ENCODE results near the gene WHRN. TPM values are rescaled to one million over a fixed set of nuclear protein-coding genes. Genes with fewer than 3 reads are reported as not detected.

Gene WHRN
- total RNA-seq, 2 donors from 2014 or later = 3.3 to 3.6 TPM

DNA sequence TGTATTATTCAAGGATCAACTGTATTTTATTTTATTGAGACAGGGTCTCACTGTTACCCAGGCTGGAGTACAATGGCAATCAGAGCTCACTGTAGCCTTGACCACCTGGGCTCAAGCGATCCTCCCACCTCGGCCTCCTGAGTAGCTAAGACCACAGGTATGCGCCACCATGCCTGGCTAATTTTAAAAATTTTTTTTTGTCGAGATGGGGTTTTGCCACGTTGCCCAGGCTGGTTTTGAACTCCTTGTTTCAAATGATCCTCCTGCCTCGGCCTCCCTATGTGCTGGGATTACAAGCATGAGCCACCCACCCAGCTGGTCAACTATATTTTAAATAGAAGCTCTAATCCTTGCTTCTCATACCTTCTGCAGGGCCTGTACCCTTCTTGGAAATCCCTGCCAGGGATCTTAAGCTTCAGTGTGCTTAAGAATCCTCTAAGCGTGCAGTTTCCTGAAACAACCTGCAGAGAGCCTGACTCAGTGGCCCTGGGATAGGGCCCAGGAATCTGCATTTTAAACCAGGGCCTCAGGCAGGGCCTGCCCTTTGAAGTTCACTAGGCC lies 120.4 kb downstream of the WHRN start:
- intact Hi-C loops (cut with DNase I) = no loop called here
- H3K27me3 ChIP-seq = no peaks in the 10 kb centered on the region
- H3K36me3 ChIP-seq = no peaks in the 10 kb centered on the region
- no peaks in the 10 kb centered on the region for H3K9me3 ChIP-seq
- TF ChIP-seq, protein P1, sequence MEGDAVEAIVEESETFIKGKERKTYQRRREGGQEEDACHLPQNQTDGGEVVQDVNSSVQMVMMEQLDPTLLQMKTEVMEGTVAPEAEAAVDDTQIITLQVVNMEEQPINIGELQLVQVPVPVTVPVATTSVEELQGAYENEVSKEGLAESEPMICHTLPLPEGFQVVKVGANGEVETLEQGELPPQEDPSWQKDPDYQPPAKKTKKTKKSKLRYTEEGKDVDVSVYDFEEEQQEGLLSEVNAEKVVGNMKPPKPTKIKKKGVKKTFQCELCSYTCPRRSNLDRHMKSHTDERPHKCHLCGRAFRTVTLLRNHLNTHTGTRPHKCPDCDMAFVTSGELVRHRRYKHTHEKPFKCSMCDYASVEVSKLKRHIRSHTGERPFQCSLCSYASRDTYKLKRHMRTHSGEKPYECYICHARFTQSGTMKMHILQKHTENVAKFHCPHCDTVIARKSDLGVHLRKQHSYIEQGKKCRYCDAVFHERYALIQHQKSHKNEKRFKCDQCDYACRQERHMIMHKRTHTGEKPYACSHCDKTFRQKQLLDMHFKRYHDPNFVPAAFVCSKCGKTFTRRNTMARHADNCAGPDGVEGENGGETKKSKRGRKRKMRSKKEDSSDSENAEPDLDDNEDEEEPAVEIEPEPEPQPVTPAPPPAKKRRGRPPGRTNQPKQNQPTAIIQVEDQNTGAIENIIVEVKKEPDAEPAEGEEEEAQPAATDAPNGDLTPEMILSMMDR (IDR thresholded peaks at IDR 0.05) = no peak
- peak overlapping the region; percentile 40 to 64 for H3K9ac ChIP-seq (ENCODE audit: low read depth in 2 of 2, low read length in 2 of 2)
- no peak for DNase-seq
- peaks cover 16% of the 10 kb centered on the region for H3K4me1 ChIP-seq
- H3K27ac ChIP-seq = peak overlapping the region; percentile 90
- no peak overlapping the region for H3K4me3 ChIP-seq

- Histone ChIP-seq H3K36me3 (peaks cover 2% of the 10 kb centered on the region), H3K9me3 (no peaks in the 10 kb centered on the region), H3K4me1 (peaks cover 16% of the 10 kb centered on the region), H3K4me3 (no peak overlapping the region), H3K9ac (ENCODE audit: low read depth in 2 of 2, low read length in 2 of 2) (peak overlapping the region in 1 of 2 donors; percentile 40), H3K27ac (peak overlapping the region; percentile 90), H3K27me3 (no peaks in the 10 kb centered on the region)
- intact Hi-C loops (cut with DNase I) = no loop called here
- TF ChIP-seq, protein P1 (IDR thresholded peaks at IDR 0.05) = no peak
- DNase-seq = no peak
Observed at GRCh38 chr9:114384341-114384740, 120.9 kb downstream of the WHRN start.

DNA sequence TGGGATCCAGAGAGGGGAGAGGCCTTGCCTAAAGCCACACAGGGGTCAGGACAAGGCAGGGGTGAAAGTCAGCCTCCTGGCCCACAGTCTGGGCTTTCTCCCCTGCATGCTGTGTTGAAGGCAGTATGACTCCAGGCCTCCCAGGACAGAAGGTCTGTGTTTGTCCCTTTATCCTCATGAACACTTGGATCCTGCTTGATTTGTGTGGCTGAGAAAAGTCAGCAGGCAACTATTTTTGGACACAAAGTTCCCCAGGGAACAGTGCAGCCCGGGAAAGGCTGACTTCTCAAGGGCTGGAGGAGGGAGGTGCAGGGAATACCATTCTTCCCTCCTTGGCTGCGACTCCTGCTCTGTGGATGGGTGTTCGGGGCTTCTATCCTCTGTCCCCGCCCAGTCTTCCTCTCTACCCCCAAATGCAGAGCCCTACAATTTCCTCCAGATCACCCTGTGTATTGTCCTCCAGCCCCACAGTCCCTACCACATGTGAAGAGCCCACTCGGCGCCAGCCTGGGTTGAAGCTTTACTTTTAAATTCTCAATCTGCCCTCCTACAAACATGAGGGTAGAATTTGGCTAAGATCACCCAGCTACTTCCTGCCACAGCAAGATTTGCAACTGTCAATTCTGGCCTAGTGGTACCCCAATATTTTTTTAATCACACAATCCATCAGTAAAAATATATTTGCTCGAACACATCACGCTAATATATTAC lies 121.6 kb downstream of the WHRN start:
- no peak for DNase-seq
- peaks cover 12% of the 10 kb centered on the region for H3K4me1 ChIP-seq
- H3K9me3 ChIP-seq = no peaks in the 10 kb centered on the region
- intact Hi-C loops (cut with DNase I) = no loop called here
- H3K27me3 ChIP-seq = no peaks in the 10 kb centered on the region
- H3K36me3 ChIP-seq = peaks cover 9% of the 10 kb centered on the region
- H3K27ac ChIP-seq = peak overlapping the region; percentile 90
- TF ChIP-seq, protein P1 (IDR thresholded peaks at IDR 0.05) = no peak
- H3K9ac ChIP-seq (ENCODE audit: low read depth in 2 of 2, low read length in 2 of 2) = peak overlapping the region; percentile 41 to 57
- H3K4me3 ChIP-seq = no peak overlapping the region

- peaks cover 4% of the 10 kb centered on the region for H3K4me1 ChIP-seq
- H3K27ac ChIP-seq = peak overlapping the region; percentile 90
- no peaks in the 10 kb centered on the region for H3K27me3 ChIP-seq
- H3K9me3 ChIP-seq = no peaks in the 10 kb centered on the region
- intact Hi-C loops (cut with DNase I) = no loop called here
- H3K4me3 ChIP-seq = no peak overlapping the region
- DNase-seq = no peak
- TF ChIP-seq, protein P1 (IDR thresholded peaks at IDR 0.05) = no peak
- H3K9ac ChIP-seq (ENCODE audit: low read depth in 2 of 2, low read length in 2 of 2) = peak overlapping the region; percentile 41 to 57
- H3K36me3 ChIP-seq = peaks cover 10% of the 10 kb centered on the region
Observed at GRCh38 chr9:114382699-114383520, 122.4 kb downstream of the WHRN start.

- H3K9me3 ChIP-seq = no peaks in the 10 kb centered on the region
- DNase-seq = no peak
- H3K9ac ChIP-seq (ENCODE audit: low read depth in 2 of 2, low read length in 2 of 2) = no peak overlapping the region
- H3K27me3 ChIP-seq = no peaks in the 10 kb centered on the region
- no peak overlapping the region for H3K4me3 ChIP-seq
- TF ChIP-seq, protein P1 (IDR thresholded peaks at IDR 0.05) = no peak
- H3K4me1 ChIP-seq = no peaks in the 10 kb centered on the region
- H3K27ac ChIP-seq = no peak overlapping the region
- H3K36me3 ChIP-seq = peaks cover 10% of the 10 kb centered on the region
- intact Hi-C loops (cut with DNase I) = no loop called here
Observed at GRCh38 chr9:114378883-114379282, 126.4 kb downstream of the WHRN start.

Measured in colonic mucosa (tissue), 4 donors.